IMR-90 (cell line): ENCODE data around the gene NLRX1. TPM values are rescaled to one million over a fixed set of nuclear protein-coding genes. Genes with fewer than 3 reads are reported as not detected.

ENCODE experiments used
- ATAC-seq: fragments of 200-7000 bp; cut with Tn5 transposase; 2 replicates; pipeline ENCODE4 v1.9.1; 2020; ENCODE audit warnings: low read depth, mild to moderate bottlenecking, moderate library complexity
- BruUV-seq: library from RNA; stranded (reverse); fragments of 400-500 nt; replicated peaks from 2 replicates; lab custom pipeline; 2021; lab: Mats Ljungman, UMichigan
- CTCF ChIA-PET: fragments of 300-600 bp; formaldehyde crosslinking; extraction: SDS; loops from one replicate; lab custom pipeline; 2021; ENCODE audit warnings: antibody characterized with exemption; lab: Yijun Ruan, JAX
- POLR2A ChIA-PET: fragments of 300-600 bp; sonication (Branson Sonifier 250); formaldehyde crosslinking; loops from one replicate; lab custom pipeline; 2022; ENCODE audit warnings: antibody characterized with exemption; ENCODE audit not compliant: unreplicated experiment; lab: Charles Lee
- DNase-seq: peaks from one replicate; pipeline ENCODE4 v3.0.0; 2013
- H2AFZ ChIP-seq: replicated peaks from 2 replicates; pipeline ENCODE3; 2013; ENCODE audit warnings: low read length, mild to moderate bottlenecking; ENCODE audit not compliant: poor library complexity
- H2AK5ac ChIP-seq: 2 replicates; pipeline ENCODE4 v1.6.1; 2013; ENCODE audit warnings: low read depth, low read length, inconsistent platforms
- H2AK9ac ChIP-seq: replicated peaks from 2 replicates; pipeline ENCODE3; 2013; ENCODE audit warnings: mild to moderate bottlenecking, low read depth, low read length, moderate library complexity; ENCODE audit not compliant: poor library complexity
- H2BK120ac ChIP-seq: 2 replicates; pipeline ENCODE4 v1.6.1; 2013; ENCODE audit warnings: low read depth, low read length, inconsistent platforms
- H2BK15ac ChIP-seq: 3 replicates; pipeline ENCODE4 v1.6.1; 2013; ENCODE audit warnings: low read depth, low read length, inconsistent platforms
- H2BK20ac ChIP-seq: 2 replicates; pipeline ENCODE4 v1.6.1; 2013; ENCODE audit warnings: low read depth, mild to moderate bottlenecking, inconsistent platforms, low read length, moderate library complexity
- H2BK5ac ChIP-seq: 2 replicates; pipeline ENCODE4 v1.6.1; 2013; ENCODE audit warnings: mild to moderate bottlenecking, low read depth, low read length, inconsistent platforms; ENCODE audit not compliant: poor library complexity, severe bottlenecking
- H3K14ac ChIP-seq: replicated peaks from 2 replicates; pipeline ENCODE4 v1.6.1; 2013; ENCODE audit warnings: low read depth, low read length, inconsistent platforms
- H3K18ac ChIP-seq: 2 replicates; pipeline ENCODE4 v1.6.1; 2013; ENCODE audit warnings: low read depth, low read length, control low read depth
- H3K23ac ChIP-seq: 2 replicates; pipeline ENCODE4 v1.6.1; 2013; ENCODE audit warnings: low read depth, low read length, inconsistent platforms
- H3K27ac ChIP-seq: 2 replicates; pipeline ENCODE4 v1.5.1; 2013; ENCODE audit warnings: mild to moderate bottlenecking, control low read depth, low read length; ENCODE audit not compliant: insufficient read depth
- H3K27me3 ChIP-seq: 2 replicates; pipeline ENCODE4 v1.6.1; 2013; ENCODE audit warnings: low read length; ENCODE audit not compliant: control insufficient read depth, insufficient read depth
- H3K36me3 ChIP-seq: 2 replicates; pipeline ENCODE4 v1.6.1; 2013; ENCODE audit warnings: low read length, mixed read lengths; ENCODE audit not compliant: control insufficient read depth, insufficient read depth
- H3K4ac ChIP-seq: 2 replicates; pipeline ENCODE4 v1.6.1; 2013; ENCODE audit warnings: low read depth, low read length, inconsistent platforms
- H3K4me1 ChIP-seq: 2 replicates; pipeline ENCODE4 v1.6.1; 2013; ENCODE audit warnings: low read length, mixed read lengths; ENCODE audit not compliant: control insufficient read depth, insufficient read depth
- H3K4me2 ChIP-seq: 2 replicates; pipeline ENCODE4 v1.6.1; 2013; ENCODE audit warnings: low read depth, mild to moderate bottlenecking, control low read depth, low read length, moderate library complexity
- H3K4me3 ChIP-seq: 2 replicates; pipeline ENCODE4 v1.5.1; 2013; ENCODE audit warnings: low read depth, mild to moderate bottlenecking, control low read depth, low read length, moderate library complexity; ENCODE audit not compliant: insufficient read depth
- H3K56ac ChIP-seq: 2 replicates; pipeline ENCODE4 v1.6.1; 2013; ENCODE audit warnings: low read length, inconsistent platforms; ENCODE audit not compliant: insufficient read depth; ENCODE audit errors: extremely low read depth
- H3K79me1 ChIP-seq, 2 experiments: 2 replicates each; pipeline ENCODE4 v1.6.1; 2013; ENCODE audit warnings: low read length in 2 of 2, inconsistent platforms in 1 of 2, low read depth in 1 of 2
- H3K9ac ChIP-seq: 2 replicates; pipeline ENCODE4 v1.6.1; 2013; ENCODE audit warnings: low read depth, low read length, control low read depth
- H3K9me1 ChIP-seq: 2 replicates; pipeline ENCODE4 v1.6.1; 2013; ENCODE audit warnings: low read length, inconsistent platforms; ENCODE audit not compliant: insufficient read depth
- H3K9me3 ChIP-seq: 2 replicates; pipeline ENCODE4 v1.6.1; 2013; ENCODE audit warnings: low read length; ENCODE audit not compliant: control insufficient read depth, insufficient read depth
- H4K20me1 ChIP-seq: 2 replicates; pipeline ENCODE4 v1.6.1; 2013; ENCODE audit warnings: low read length, inconsistent platforms; ENCODE audit not compliant: insufficient read depth
- H4K5ac ChIP-seq: 2 replicates; pipeline ENCODE4 v1.6.1; 2013; ENCODE audit warnings: mild to moderate bottlenecking, low read depth, low read length, control low read depth
- H4K8ac ChIP-seq, 2 experiments: 2 replicates each; pipeline ENCODE4 v1.6.1; 2013; ENCODE audit warnings: low read depth in 2 of 2, low read length in 2 of 2, control low read depth in 1 of 2, inconsistent platforms in 1 of 2
- H4K91ac ChIP-seq: 2 replicates; pipeline ENCODE4 v1.6.1; 2013; ENCODE audit warnings: low read depth, low read length, inconsistent platforms; ENCODE audit not compliant: insufficient read depth
- BHLHE40 ChIP-seq: fragments of 150-350 bp; IDR thresholded peaks from 2 replicates; pipeline ENCODE4 v1.6.1; 2016; ENCODE audit warnings: mild to moderate bottlenecking, low read depth, low read length
- CEBPB ChIP-seq: IDR thresholded peaks from 2 replicates; pipeline ENCODE4 v1.6.1; 2012; ENCODE audit warnings: low read depth, low read length, improper control_type of control experiment
- CHD1 ChIP-seq: IDR thresholded peaks from 2 replicates; pipeline ENCODE4 v1.6.1; 2012; ENCODE audit warnings: low read depth, low read length, improper control_type of control experiment
- CTCF ChIP-seq: conservative IDR thresholded peaks from 2 replicates; pipeline ENCODE4 v1.5.1; 2012; ENCODE audit warnings: mild to moderate bottlenecking, low read depth, low read length, improper control_type of control experiment
- FOS ChIP-seq: fragments of 150-350 bp; IDR thresholded peaks from 2 replicates; pipeline ENCODE4 v1.6.1; 2016; ENCODE audit warnings: low read depth, low read length
- MXI1 ChIP-seq: IDR thresholded peaks from 2 replicates; pipeline ENCODE4 v1.6.1; 2012; ENCODE audit warnings: low read depth, mild to moderate bottlenecking, low read length, moderate library complexity, borderline replicate concordance
- NFE2L2 ChIP-seq: fragments of 150-350 bp; IDR thresholded peaks from 2 replicates; pipeline ENCODE4 v1.6.1; 2016; ENCODE audit warnings: low read depth, mild to moderate bottlenecking, low read length
- POLR2A ChIP-seq: IDR thresholded peaks from 2 replicates; pipeline ENCODE4 v1.6.1; 2012; ENCODE audit warnings: mild to moderate bottlenecking, low read depth, low read length
- RAD21 ChIP-seq: IDR thresholded peaks from 2 replicates; pipeline ENCODE4 v1.6.1; 2012; ENCODE audit warnings: low read length, improper control_type of control experiment
- RCOR1 ChIP-seq: IDR thresholded peaks from 2 replicates; pipeline ENCODE4 v1.6.1; 2012; ENCODE audit warnings: mild to moderate bottlenecking, low read length, improper control_type of control experiment; ENCODE audit not compliant: insufficient replicate concordance
- RFX5 ChIP-seq: IDR thresholded peaks from 2 replicates; pipeline ENCODE4 v1.8.0; 2012; ENCODE audit warnings: low read depth, mild to moderate bottlenecking, low read length, moderate library complexity
- SMC3 ChIP-seq: fragments of 150-350 bp; IDR thresholded peaks from 2 replicates; pipeline ENCODE4 v1.6.1; 2016; ENCODE audit warnings: low read depth, mild to moderate bottlenecking, antibody characterized with exemption, low read length, moderate library complexity
- WGBS, 2 experiments: methylation state at CpG; one replicate each; pipeline versions ENCODE4 v1.1.5 to v1.1.7; 2013; ENCODE audit warnings: missing lambda C conversion rate in 2 of 2; ENCODE audit not compliant: insufficient read length in 1 of 2; ENCODE audit errors: extremely low coverage in 2 of 2; 5-methylcytosine and 5-hydroxymethylcytosine counted together
- dilution Hi-C: fragments of 300-500 bp; cut with HindIII; formaldehyde crosslinking; loops from one replicate; pipeline ENCODE4 v1.14.3; 2018; ENCODE audit warnings: low sequenced_read_pairs; ENCODE audit not compliant: unreplicated experiment
- in situ Hi-C: fragments of 300-500 bp; cut with MboI; formaldehyde crosslinking; loops from 3 replicates; pipeline ENCODE4 v1.14.3; 2019; ENCODE audit warnings: low sequenced_read_pairs, inconsistent platforms, mixed read lengths
- intact Hi-C: fragments of 100-400 bp; cut with micrococcal nuclease; formaldehyde crosslinking; loops from 2 replicates; pipeline ENCODE4 v1.10.0; 2022
- polyA plus RNA-seq, 3 experiments: library from polyadenylated mRNA; depleted of rRNA; stranded (reverse); fragments of >200 nt; gene quantifications; 2 replicates each; pipeline ENCODE4 v1.2.3, GENCODE V29; 2012; ENCODE audit warnings: low replicate concordance in 1 of 3
- total RNA-seq: library from RNA; depleted of rRNA; stranded (reverse); fragments of >200 nt; gene quantifications from 2 replicates; pipeline ENCODE4 v1.2.3, GENCODE V29; 2012
- TF ChIP-seq, protein P1 (sequence below): fragments of 150-350 bp; IDR thresholded peaks from 2 replicates; pipeline ENCODE4 v1.6.1; 2017; ENCODE audit warnings: mild to moderate bottlenecking, antibody characterized with exemption, low read length, low read depth
- TF ChIP-seq, protein P2 (sequence below): fragments of 150-350 bp; IDR thresholded peaks from 2 replicates; pipeline ENCODE4 v1.6.1; 2016; ENCODE audit warnings: low read depth, mild to moderate bottlenecking, low read length, moderate library complexity, borderline replicate concordance

The NLRX1 gene
- total and polyA plus RNA-seq, 2 of the 4 experiments (the other 2 are of a cell fraction): 3.0 to 4.9 TPM

GRCh38 chr11:119149018-119149785, 19.3 kb upstream of the NLRX1 start, which contains the start of gene ABCG4:
Gene ABCG4 (plus strand): TSS chr11:119149052. CDS start chr11:119149966, 914 bp downstream.
- Histone ChIP-seq H3K27me3 (peaks cover 49% of the 10 kb centered on the region), H4K20me1 (no peaks in the 10 kb centered on the region), H4K5ac (no peak within 1 kb of the TSS), H4K91ac (no peak within 1 kb of the TSS), H2BK5ac (no peak within 1 kb of the TSS), H3K9me3 (no peaks in the 10 kb centered on the region), H3K4me3 (peak within 1 kb of the TSS; percentile 66), H3K4ac (0 out of 2 replicates have a peak within 1 kb of the TSS, but pooled peaks have one; percentile 38), H4K8ac (peak within 1 kb of the TSS in 1 of 2 experiments; percentile 13; a peak in 1 of 4 replicates), H3K79me1 (no peaks in the 10 kb centered on the region), H2BK20ac (no peak within 1 kb of the TSS), H3K18ac (no peak within 1 kb of the TSS; the same call in 1 of the 2 replicates), H3K36me3 (no peaks in the 10 kb centered on the region), H2AK5ac (no peak within 1 kb of the TSS), H3K27ac (no peak within 1 kb of the TSS), H3K9ac (peak within 1 kb of the TSS; percentile 51; the same call in 1 of the 2 replicates), H2AFZ (peak within 1 kb of the TSS; percentile 97), H3K23ac (peak within 1 kb of the TSS; percentile 72), H3K9me1 (no peaks in the 10 kb centered on the region; the same call in 1 of the 2 replicates), H3K4me1 (0 out of 2 replicates have a peak, but pooled peaks cover 2% of the 10 kb centered on the region), H2BK120ac (no peak within 1 kb of the TSS), H2AK9ac (no peak within 1 kb of the TSS), H2BK15ac (no peak within 1 kb of the TSS), H3K14ac (peak within 1 kb of the TSS; percentile 74; the same call in 1 of the 2 replicates), H3K56ac (no peak within 1 kb of the TSS), H3K4me2 (peak within 1 kb of the TSS; percentile 96)
- ChIA-PET CTCF (no interaction called here), POLR2A (interaction anchor here (0.6 kb wide), 1 partner anchor 114 kb away, joined by 4 read pairs; no protein-coding TSS in a partner anchor)
- in situ Hi-C loops: no loop called here
- 3% methylated on average over 15 of the region's 73 CpGs; no CpG with 5 or more reads in 1 of the 2 experiments for WGBS, 2 experiments
- dilution Hi-C loops: no loop called here
- ATAC-seq (peak; percentile 72), DNase-seq (no peak)
- BruUV-seq: no TSS peak
- intact Hi-C loops: loop anchor here (5.0 kb wide), 2 partner anchors 173 to 188 kb away; no protein-coding TSS in a partner anchor
- no peak for TF ChIP-seq CEBPB
- no peak for TF ChIP-seq SMC3
- TF ChIP-seq, protein P1, sequence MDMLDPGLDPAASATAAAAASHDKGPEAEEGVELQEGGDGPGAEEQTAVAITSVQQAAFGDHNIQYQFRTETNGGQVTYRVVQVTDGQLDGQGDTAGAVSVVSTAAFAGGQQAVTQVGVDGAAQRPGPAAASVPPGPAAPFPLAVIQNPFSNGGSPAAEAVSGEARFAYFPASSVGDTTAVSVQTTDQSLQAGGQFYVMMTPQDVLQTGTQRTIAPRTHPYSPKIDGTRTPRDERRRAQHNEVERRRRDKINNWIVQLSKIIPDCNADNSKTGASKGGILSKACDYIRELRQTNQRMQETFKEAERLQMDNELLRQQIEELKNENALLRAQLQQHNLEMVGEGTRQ: no peak
- TF ChIP-seq, protein P2, sequence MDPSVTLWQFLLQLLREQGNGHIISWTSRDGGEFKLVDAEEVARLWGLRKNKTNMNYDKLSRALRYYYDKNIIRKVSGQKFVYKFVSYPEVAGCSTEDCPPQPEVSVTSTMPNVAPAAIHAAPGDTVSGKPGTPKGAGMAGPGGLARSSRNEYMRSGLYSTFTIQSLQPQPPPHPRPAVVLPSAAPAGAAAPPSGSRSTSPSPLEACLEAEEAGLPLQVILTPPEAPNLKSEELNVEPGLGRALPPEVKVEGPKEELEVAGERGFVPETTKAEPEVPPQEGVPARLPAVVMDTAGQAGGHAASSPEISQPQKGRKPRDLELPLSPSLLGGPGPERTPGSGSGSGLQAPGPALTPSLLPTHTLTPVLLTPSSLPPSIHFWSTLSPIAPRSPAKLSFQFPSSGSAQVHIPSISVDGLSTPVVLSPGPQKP: no peak
- TF ChIP-seq RCOR1: no peak
- TF ChIP-seq RFX5: no peak
- no peak for TF ChIP-seq NFE2L2
- TF ChIP-seq MXI1: no peak
- no peak for TF ChIP-seq BHLHE40
- TF ChIP-seq FOS: no peak
- no peak for TF ChIP-seq CHD1
- no peak for TF ChIP-seq CTCF
- TF ChIP-seq RAD21: no peak
- no peak for TF ChIP-seq POLR2A
